Stimulated activated CD4-positive, alpha-beta T cell treated with anti-CD3 and anti-CD28 coated beads, Interleukin-1b, Interleukin-23, amount 100 ng/mL, for 1 hour (primary cell): ENCODE results near the gene JAG2.

Experiments used
- DNase-seq, 2 donors: peaks; one replicate each; pipeline ENCODE4 v3.0.0-alpha.2; 2020; ENCODE audit warnings: low read depth in 2 of 2

JAG2 gene

DNA sequence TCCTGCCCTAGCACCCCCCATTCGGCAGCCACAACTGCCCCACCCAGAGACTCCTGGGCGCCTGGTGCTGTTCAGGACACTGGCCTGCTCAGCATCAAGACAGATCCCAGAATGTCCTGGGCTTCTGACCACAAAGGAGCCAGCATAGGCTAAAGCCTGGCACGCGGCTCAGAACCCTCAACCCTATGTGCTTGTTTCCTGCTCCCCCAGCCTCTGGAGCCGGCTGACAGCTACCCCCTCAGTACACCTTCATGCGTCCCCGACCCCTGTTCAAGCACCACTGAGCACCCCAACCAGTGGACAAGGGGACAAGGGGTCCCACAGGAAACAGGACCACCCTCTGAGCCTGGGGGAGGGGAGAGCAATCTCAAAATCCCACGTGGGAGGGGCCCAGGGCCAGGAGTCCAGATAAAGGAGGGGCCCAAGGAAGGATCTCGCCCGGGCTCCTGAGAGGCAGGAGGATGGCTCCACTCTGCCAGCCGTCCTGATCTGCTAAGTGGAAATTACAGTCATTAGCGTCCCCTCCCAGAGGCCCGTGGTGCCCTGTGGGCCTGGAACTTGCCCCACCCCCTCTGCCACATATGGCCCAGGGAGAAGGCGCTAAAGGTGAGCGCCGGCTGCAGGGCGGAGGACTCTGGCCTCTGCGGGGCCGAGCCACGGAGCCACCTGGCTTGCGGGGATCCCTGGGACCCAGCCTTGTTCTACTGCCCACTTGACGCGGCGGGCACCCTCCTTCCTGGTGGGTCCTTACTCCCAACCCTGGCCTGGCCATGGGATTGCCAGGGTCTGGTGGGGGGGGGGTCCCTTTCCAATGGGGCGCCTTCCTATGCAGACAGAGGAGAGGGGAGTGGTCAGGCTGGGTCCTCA lies 76.2 kb downstream of the JAG2 start:
- DNase-seq: no peak

GRCh38 chr14:105091517-105092170 lies 76.9 kb downstream of the JAG2 start:
- DNase-seq: no peak

DNA sequence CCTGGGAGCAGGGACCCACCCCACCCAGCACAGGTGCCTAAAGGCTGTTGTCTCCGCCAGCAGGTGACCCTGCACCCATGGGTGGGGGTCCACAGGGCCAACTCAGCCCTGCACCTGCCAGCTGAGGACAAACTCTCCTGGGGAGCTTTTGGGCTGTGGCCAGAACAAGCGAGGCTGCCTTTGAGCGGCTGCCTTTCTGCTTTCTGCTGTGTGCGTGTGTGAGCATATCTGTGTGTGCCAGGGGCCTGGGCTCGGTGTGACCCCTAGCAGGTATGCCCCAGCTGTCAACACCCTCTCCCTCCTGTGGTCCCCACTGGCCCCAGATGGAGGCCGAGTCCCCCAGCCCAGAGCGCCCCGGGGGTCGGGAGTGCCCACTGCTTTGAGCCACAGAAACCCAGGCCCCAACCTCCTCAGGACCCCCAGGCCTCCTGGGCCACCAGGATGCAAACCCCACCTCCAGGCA lies 77.5 kb downstream of the JAG2 start:
- DNase-seq: no peak
